Measurements from ENCODE around the gene HOXD8.
A peak's percentile ranks its signal among the peaks of the same experiment; 100 is the strongest.

Gene HOXD8

DNA sequence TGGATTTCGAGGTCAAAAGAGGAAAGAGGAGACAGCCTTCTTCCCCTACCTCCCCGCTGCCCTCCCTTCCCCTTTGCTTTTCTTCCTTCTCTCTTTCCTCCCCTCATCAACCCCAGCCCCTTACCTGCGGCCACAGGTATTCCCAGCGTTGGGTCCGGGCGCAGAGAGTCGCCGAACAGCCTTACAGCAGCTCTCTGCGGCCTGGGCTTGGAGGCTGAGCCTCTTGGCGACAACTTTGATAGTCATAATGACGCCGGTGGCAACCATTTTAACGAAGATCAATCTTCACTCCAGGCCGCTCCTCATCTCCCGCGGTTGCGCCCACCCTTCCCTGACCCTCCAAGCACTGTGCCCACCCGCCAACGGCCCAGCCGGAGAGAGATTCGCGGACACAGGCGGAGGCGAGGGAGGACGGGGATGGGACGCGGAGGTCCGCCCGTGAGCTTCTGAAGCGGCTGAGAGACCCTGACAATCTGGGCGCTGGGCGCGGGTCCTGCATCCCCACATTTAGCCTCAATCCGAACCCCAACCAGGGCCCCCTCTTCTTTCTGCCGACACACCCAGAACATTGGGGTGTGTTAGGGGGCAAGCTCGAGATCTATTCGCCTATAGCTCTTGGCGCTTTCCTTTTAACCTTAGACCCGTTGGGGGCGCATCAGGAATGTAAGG is 44.3 kb upstream of the HOXD8 start:
- Histone ChIP-seq H3K27ac (ENCODE audit: low read depth, low read length) (no peak overlapping the region), H3K9me3 (ENCODE audit: control insufficient read depth, insufficient read depth, low read length) (no peaks in the 10 kb centered on the region), H3K4me3 (ENCODE audit: low read depth, low read length) (peak overlapping the region; percentile 36; the same call in 1 of the 2 replicates), H3K9ac (ENCODE audit: low read depth, low read length) (no peak overlapping the region), H3K4me1 (ENCODE audit: control insufficient read depth, insufficient read depth, low read length) (peaks cover 17% of the 10 kb centered on the region), H3K36me3 (ENCODE audit: control insufficient read depth, insufficient read depth, low read length) (no peaks in the 10 kb centered on the region), H3K27me3 (ENCODE audit: control insufficient read depth, insufficient read depth, low read length) (peaks cover 100% of the 10 kb centered on the region)

DNA sequence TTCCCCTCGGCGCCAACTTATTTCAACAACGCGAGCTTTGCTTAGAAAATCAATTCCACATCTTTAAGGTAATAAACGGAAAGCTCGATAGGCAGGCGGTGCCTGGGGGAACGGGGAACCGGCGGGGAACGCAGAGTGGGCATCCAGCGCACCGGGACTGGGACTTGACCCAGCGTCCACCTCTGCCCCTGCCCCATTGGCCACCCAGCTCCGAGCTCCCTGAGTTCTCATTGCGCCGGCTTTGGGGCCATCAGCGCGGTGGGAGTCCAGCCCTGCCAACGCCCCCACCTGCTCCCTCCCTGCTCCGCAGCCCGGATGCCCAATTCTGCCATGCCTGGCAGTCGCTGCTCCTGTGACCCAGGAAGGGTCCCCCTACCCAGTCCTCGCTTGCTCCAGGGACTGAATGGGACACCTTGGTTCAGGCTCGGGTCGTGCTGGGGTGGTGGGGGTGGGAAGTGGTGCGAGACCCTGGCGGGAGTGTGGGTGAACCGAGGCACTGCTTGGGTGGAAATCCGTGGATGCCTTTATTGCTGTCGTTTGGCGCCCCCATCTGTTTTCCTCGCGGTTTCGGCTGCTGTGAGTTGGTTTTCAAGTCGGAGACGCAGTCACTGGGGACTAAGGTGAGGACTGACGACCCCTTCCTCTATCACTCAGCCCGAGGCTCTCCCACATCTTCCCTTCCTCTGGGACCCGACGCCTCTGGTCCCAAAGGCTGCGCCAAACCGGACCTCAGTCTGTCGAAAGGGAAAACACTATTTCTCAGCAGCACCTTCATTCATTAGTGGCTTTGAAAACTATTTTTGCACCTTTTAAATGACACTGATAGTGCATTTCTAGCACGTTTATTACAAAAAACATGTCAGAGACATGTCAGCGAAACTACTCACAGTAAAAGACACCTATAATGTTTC is 43.4 kb upstream of the HOXD8 start:
- H3K27ac ChIP-seq (ENCODE audit: low read depth, low read length) = no peak overlapping the region
- H3K9ac ChIP-seq (ENCODE audit: low read depth, low read length) = no peak overlapping the region
- H3K27me3 ChIP-seq (ENCODE audit: control insufficient read depth, insufficient read depth, low read length) = peaks cover 100% of the 10 kb centered on the region
- peak overlapping the region; percentile 36; the same call in 1 of the 2 replicates for H3K4me3 ChIP-seq (ENCODE audit: low read depth, low read length)
- peaks cover 17% of the 10 kb centered on the region for H3K4me1 ChIP-seq (ENCODE audit: control insufficient read depth, insufficient read depth, low read length)
- H3K36me3 ChIP-seq (ENCODE audit: control insufficient read depth, insufficient read depth, low read length) = no peaks in the 10 kb centered on the region
- H3K9me3 ChIP-seq (ENCODE audit: control insufficient read depth, insufficient read depth, low read length) = no peaks in the 10 kb centered on the region

DNA sequence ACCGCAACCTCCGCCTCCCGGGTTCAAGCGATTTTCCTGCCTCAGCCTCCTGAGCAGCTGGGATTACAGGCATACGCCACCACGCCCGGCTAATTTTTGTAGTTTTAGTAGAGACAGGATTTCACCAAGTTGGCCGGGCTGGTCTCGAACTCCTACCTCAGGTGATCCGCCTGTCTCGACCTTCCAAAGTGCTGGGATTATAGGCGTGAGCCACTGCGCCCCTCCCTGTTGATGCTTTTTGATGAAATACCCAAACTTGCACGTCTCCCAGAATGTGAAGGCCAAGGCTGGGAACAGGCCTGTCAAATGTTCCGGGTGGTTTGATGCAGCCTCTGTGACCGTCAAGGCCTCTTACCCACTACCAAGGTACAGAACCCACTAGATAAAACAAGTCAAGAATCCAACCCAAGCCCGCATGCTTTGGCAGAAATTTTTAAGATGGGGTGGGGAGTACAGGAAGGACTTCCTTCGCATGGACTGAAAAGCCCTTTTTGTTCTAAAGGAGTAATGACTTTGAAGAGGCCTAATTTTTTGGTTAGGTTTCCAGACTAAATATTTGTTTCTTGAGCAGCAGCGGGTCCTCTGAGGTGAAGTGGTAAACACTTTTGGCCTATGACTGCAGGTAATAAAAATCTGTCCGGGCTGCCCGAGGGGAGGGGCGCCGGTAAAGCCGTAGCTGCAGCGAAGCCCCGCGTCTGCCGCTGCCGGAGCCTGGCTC is 42.0 kb upstream of the HOXD8 start:
- H3K4me3 ChIP-seq (ENCODE audit: low read depth, low read length) = peak overlapping the region; percentile 41
- no peaks in the 10 kb centered on the region for H3K36me3 ChIP-seq (ENCODE audit: control insufficient read depth, insufficient read depth, low read length)
- H3K27me3 ChIP-seq (ENCODE audit: control insufficient read depth, insufficient read depth, low read length) = peaks cover 99% of the 10 kb centered on the region
- H3K27ac ChIP-seq (ENCODE audit: low read depth, low read length) = no peak overlapping the region
- H3K4me1 ChIP-seq (ENCODE audit: control insufficient read depth, insufficient read depth, low read length) = peaks cover 20% of the 10 kb centered on the region
- H3K9ac ChIP-seq (ENCODE audit: low read depth, low read length) = no peak overlapping the region
- no peaks in the 10 kb centered on the region for H3K9me3 ChIP-seq (ENCODE audit: control insufficient read depth, insufficient read depth, low read length)

DNA sequence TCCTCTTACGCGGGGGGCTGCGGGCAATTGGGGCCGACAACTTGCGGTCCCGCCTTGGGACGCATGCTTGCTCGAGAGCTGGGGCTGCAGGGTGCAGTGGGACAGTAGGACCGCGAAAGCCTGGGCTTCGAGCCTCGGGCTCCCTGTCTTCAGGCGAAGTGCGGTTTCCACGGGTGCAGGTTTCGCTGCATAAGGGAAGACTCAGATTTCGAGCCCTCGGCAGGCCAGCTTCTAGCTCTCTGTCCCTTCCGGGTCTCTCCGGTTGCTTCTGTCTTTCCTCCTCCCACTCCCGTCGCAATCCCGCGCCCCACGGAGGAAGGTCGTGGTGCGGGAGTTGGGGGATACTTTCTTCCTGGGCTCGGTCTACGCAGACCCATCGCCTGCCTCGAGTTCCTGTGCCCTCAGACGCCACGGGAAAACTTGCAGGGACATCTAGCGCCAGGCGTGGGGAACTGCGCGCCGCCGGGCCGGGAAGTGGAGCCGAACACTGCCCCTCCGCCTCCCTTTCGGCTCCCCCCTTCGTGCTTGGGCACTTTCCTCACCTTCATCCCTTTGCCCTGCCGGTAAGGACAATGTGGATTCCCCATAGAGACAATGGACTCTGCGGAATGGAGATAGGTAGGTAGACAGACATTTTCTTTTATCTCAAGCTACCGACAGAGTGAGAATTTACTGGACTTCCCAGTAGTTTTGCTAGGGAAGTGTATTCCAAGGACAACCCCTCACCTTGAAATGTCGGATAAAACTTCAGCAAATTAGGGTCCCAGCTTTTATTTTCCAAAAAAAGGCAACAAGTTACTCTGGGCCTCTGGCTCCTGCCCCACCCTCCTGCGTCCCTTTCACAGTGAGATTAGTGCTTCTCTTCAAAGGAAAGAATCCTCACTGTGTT is 41.2 kb upstream of the HOXD8 start:
- peaks cover 99% of the 10 kb centered on the region for H3K27me3 ChIP-seq (ENCODE audit: control insufficient read depth, insufficient read depth, low read length)
- H3K4me3 ChIP-seq (ENCODE audit: low read depth, low read length) = peak overlapping the region; percentile 41
- no peak overlapping the region for H3K9ac ChIP-seq (ENCODE audit: low read depth, low read length)

DNA sequence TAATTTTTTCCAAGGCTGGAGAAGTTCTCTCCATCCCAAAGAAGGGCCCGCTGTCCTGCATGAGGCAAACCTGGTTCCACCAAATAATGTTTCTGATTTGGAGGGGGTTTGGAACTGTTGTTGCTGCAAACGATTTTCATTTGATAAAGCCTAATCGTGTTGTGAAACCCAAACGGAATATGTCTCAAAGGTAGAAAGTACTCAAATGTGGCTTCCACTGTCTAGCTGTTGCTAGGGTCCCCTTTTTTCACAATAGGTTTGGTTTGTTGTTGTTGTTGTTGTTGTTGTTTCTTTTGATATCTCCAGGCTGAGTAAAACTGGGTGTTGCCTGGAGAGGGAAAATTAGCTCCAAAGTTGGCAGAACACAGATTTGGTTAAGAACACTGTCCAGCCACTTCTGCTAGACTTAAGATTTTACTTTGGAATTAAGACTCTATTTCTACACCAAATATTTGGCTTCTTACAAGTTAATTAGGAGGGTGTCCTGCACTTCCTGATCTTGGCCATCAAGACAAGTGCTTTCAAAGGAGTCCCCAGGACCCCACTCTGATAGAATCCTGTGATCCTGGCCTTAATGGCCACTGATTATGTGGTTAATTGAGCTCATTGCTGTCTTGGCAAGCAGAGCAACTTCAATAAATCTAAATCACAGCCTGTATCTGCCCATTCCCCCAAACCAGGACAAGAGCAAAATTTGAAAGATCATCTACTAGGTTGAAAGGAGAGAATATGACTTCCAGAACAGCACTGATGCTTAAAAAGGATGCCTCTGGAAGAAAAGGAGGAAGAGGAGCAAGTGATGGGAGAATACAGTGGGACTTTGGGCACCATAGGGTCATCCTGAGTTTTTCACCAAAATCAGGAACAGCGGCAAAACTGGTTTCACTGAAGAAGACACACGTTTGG is 40.3 kb upstream of the HOXD8 start:
- H3K4me1 ChIP-seq (ENCODE audit: control insufficient read depth, insufficient read depth, low read length) = peaks cover 27% of the 10 kb centered on the region
- H3K4me3 ChIP-seq (ENCODE audit: low read depth, low read length) = no peak overlapping the region
- no peaks in the 10 kb centered on the region for H3K36me3 ChIP-seq (ENCODE audit: control insufficient read depth, insufficient read depth, low read length)
- H3K9ac ChIP-seq (ENCODE audit: low read depth, low read length) = no peak overlapping the region
- H3K27me3 ChIP-seq (ENCODE audit: control insufficient read depth, insufficient read depth, low read length) = peaks cover 99% of the 10 kb centered on the region
- no peak overlapping the region for H3K27ac ChIP-seq (ENCODE audit: low read depth, low read length)
- no peaks in the 10 kb centered on the region for H3K9me3 ChIP-seq (ENCODE audit: control insufficient read depth, insufficient read depth, low read length)

More for the DNA sequence above, 41.2 kb upstream of the HOXD8 start:
- peaks cover 23% of the 10 kb centered on the region for H3K4me1 ChIP-seq (ENCODE audit: control insufficient read depth, insufficient read depth, low read length)
- H3K36me3 ChIP-seq (ENCODE audit: control insufficient read depth, insufficient read depth, low read length) = no peaks in the 10 kb centered on the region
- no peaks in the 10 kb centered on the region for H3K9me3 ChIP-seq (ENCODE audit: control insufficient read depth, insufficient read depth, low read length)
- no peak overlapping the region for H3K27ac ChIP-seq (ENCODE audit: low read depth, low read length)

DNA sequence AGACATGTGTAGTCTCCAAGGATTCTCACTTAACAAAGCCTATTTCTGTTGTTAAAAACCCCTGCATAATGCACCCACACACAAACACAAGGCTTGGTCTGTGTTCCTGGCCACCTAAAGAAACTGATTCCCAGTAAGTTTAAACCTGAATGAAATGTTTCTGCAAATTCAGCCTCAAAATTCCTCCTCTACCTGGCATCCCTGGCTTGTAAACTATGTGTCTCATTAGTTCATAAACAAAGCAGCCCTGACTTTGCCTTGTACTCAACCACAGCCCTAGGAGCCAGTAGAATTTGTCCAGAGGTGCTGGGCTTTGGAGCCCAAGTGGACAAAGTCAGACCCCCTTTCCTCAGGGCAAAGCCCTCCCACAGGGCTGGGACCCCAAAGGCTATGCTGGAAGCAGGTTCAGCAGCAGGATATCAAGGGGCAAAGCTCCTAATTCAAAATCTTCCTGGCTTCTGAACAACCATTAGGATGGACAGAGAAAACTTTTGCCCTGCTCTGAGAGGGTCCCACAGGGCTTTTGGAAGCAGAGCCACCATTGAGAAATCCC is 39.6 kb upstream of the HOXD8 start:
- Histone ChIP-seq H3K4me3 (ENCODE audit: low read depth, low read length) (no peak overlapping the region), H3K9ac (ENCODE audit: low read depth, low read length) (no peak overlapping the region), H3K27me3 (ENCODE audit: control insufficient read depth, insufficient read depth, low read length) (peaks cover 99% of the 10 kb centered on the region), H3K4me1 (ENCODE audit: control insufficient read depth, insufficient read depth, low read length) (peaks cover 27% of the 10 kb centered on the region), H3K9me3 (ENCODE audit: control insufficient read depth, insufficient read depth, low read length) (no peaks in the 10 kb centered on the region), H3K36me3 (ENCODE audit: control insufficient read depth, insufficient read depth, low read length) (no peaks in the 10 kb centered on the region), H3K27ac (ENCODE audit: low read depth, low read length) (no peak overlapping the region)

DNA sequence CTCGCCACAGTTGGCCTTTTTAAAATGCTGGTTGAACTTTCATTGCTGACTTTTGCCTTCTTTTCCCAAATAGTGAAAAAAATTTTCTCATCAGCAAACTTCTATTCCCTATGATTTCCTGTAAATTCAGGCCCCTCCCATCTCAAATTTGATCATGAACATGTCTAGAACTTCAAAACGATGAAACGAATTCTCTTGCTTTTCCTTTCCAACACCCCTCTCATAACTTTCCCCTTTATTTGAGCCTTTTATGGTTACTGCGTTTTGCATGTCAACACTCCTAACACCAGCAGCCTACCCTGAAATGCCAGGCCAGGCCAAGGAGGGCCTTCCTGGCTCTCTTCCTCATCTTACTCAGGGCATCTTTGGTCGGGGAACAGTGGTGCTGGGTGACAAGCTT is 38.6 kb upstream of the HOXD8 start:
- H3K27ac ChIP-seq (ENCODE audit: low read depth, low read length) = no peak overlapping the region
- H3K9me3 ChIP-seq (ENCODE audit: control insufficient read depth, insufficient read depth, low read length) = no peaks in the 10 kb centered on the region
- H3K27me3 ChIP-seq (ENCODE audit: control insufficient read depth, insufficient read depth, low read length) = peaks cover 99% of the 10 kb centered on the region
- H3K4me1 ChIP-seq (ENCODE audit: control insufficient read depth, insufficient read depth, low read length) = peaks cover 23% of the 10 kb centered on the region
- no peak overlapping the region for H3K9ac ChIP-seq (ENCODE audit: low read depth, low read length)
- H3K36me3 ChIP-seq (ENCODE audit: control insufficient read depth, insufficient read depth, low read length) = no peaks in the 10 kb centered on the region
- H3K4me3 ChIP-seq (ENCODE audit: low read depth, low read length) = no peak overlapping the region

DNA sequence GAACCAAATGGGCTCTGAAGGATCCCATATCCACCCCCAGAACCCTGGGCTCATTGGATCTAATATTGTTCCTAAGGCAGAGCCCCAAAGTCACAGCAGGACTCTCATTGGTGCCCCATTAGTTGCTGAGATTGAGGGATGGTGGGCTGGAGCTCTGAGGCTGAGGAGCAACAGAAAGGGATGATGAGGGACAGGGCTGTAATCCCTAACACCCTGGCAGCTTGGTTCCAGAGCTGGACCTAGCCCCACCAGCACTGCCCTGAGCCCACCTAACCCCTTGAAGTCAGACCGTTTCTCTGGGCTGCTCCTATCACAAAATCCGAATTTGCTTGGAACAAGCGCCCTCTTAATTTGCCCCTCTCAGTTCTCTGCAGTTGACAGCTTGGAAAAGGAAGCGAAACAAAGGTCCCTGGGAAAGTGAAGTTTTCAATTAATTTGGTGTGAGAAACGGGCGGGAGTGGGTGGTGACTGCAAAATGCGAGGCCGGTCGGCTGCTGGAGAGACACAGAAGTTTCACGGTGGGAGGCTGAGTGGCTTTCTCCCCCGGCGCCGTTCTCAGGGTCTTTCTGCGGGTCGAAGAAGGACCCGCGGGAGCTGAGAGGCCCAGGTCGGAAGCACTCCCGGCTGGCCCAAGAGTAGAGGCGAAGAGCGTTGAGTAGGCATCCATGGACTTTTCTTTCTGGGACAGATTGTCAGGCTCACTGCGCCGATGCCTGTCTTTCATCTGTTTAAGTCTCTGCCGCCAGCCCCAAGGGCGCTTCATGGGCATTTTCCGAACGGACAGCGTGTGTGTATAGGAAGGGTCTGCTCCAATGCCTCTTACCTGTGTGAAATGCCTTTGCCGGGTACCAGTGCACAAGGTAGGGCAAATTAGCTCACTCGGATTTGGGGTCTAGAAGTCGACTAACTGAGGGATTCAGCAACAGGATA is 37.9 kb upstream of the HOXD8 start:
- Histone ChIP-seq H3K36me3 (ENCODE audit: control insufficient read depth, insufficient read depth, low read length) (no peaks in the 10 kb centered on the region), H3K9me3 (ENCODE audit: control insufficient read depth, insufficient read depth, low read length) (no peaks in the 10 kb centered on the region)

More for the DNA sequence above, 37.9 kb upstream of the HOXD8 start:
- H3K4me1 ChIP-seq (ENCODE audit: control insufficient read depth, insufficient read depth, low read length) = peaks cover 29% of the 10 kb centered on the region
- peaks cover 99% of the 10 kb centered on the region for H3K27me3 ChIP-seq (ENCODE audit: control insufficient read depth, insufficient read depth, low read length)
- no peak overlapping the region for H3K4me3 ChIP-seq (ENCODE audit: low read depth, low read length)
- no peak overlapping the region for H3K27ac ChIP-seq (ENCODE audit: low read depth, low read length)
- H3K9ac ChIP-seq (ENCODE audit: low read depth, low read length) = no peak overlapping the region
